HG02943 (cell line): ENCODE measurements around the gene ZNF28.
"Not testable (repeated sequence)": the region's sequence is repeated elsewhere in the genome, so short reads cannot be mapped to it uniquely, and the experiment has no call there.

Source experiments
- ATAC-seq: cut with Tn5 transposase; IDR thresholded peaks from one replicate; pipeline ENCODE4 v1.9.1; 2021; ENCODE audit warnings: mild to moderate bottlenecking, low read depth, moderate library complexity; ENCODE audit not compliant: unreplicated experiment

The ZNF28 gene

GRCh38 chr19:52782864-52783263 is 38.6 kb downstream of the ZNF28 start:
- ATAC-seq = not testable (repeated sequence)

- no peak for ATAC-seq
These were observed 42.6 kb downstream of the ZNF28 start for GRCh38 chr19:52778811-52779210.

GRCh38 chr19:52756447-52756846 is 65.0 kb downstream of the ZNF28 start:
- not testable (repeated sequence) for ATAC-seq

GRCh38 chr19:52749780-52750179 is 71.7 kb downstream of the ZNF28 start:
- no peak for ATAC-seq

GRCh38 chr19:52748336-52748950 is 73.0 kb downstream of the ZNF28 start:
- no peak for ATAC-seq
